ENCODE results near the gene EFNA4. TPM values are rescaled to one million over a fixed set of nuclear protein-coding genes. Genes with fewer than 3 reads are reported as not detected.
A peak's percentile ranks its signal among the peaks of the same experiment; 100 is the strongest.

The EFNA4 gene
- total RNA-seq, 1 experiment from 2014 or later: 11.8 TPM

- Histone ChIP-seq H3K4me1 (ENCODE audit: insufficient read depth, low read length) (no peaks in the 10 kb centered on the region; the same call in 1 of the 2 replicates), H3K23ac (ENCODE audit: insufficient read length, low read depth, low read length) (no peak overlapping the region), H3K79me2 (ENCODE audit: insufficient read depth, low read length) (no peaks in the 10 kb centered on the region), H3K27ac (ENCODE audit: insufficient read length, low read depth, low read length) (no peak overlapping the region), H3K4ac (ENCODE audit: low read depth, low read length) (no peak overlapping the region), H4K20me1 (ENCODE audit: control insufficient read depth, insufficient read depth, insufficient read length) (no peaks in the 10 kb centered on the region), H4K91ac (ENCODE audit: insufficient read length, low read depth, low read length) (no peak overlapping the region), H3T11ph (ENCODE audit: low read length) (no peak overlapping the region), H2BK120ac (ENCODE audit: low read depth, low read length, poor library complexity, severe bottlenecking) (no peak overlapping the region), H3K9ac (ENCODE audit: extremely low read depth, insufficient read length, low read length) (no peak overlapping the region), H2BK5ac (ENCODE audit: insufficient read length, low read length) (no peak overlapping the region), H4K8ac (replicated peaks; ENCODE audit: insufficient read length, low read depth, low read length) (no peak overlapping the region), H3K18ac (ENCODE audit: insufficient read length, low read depth, low read length) (no peak overlapping the region), H2AK5ac (ENCODE audit: insufficient read length, low read length) (no peak overlapping the region), H3K23me2 (ENCODE audit: insufficient read length, low read depth, low read length, poor library complexity, severe bottlenecking) (no peaks in the 10 kb centered on the region), H2AFZ (ENCODE audit: low read length) (no peak overlapping the region), H4K5ac (ENCODE audit: insufficient read length, low read depth, low read length) (no peak overlapping the region), H2BK15ac (ENCODE audit: low read depth, low read length) (no peak overlapping the region), H2BK20ac (ENCODE audit: low read depth, low read length, poor library complexity, severe bottlenecking) (no peak overlapping the region), H3K4me2 (ENCODE audit: insufficient read depth, insufficient read length, low read length) (no peak overlapping the region), H2BK12ac (ENCODE audit: insufficient read length, low read depth, low read length) (no peak overlapping the region), H3K14ac (ENCODE audit: insufficient read depth, low read length) (no peak overlapping the region; the same call in 1 of the 2 replicates), H3K79me1 (ENCODE audit: insufficient read depth, low read depth, low read length, poor library complexity, severe bottlenecking) (no peaks in the 10 kb centered on the region), H3K9me3 (ENCODE audit: control insufficient read depth, low read depth, low read length) (no peaks in the 10 kb centered on the region), H3K27me3 (ENCODE audit: insufficient read depth, low read length) (no peaks in the 10 kb centered on the region), H3K56ac (ENCODE audit: insufficient read length, low read depth, low read length) (no peak overlapping the region)
- H3K4me1 Mint-ChIP-seq: peaks cover 27 to 48% of the 10 kb centered on the region in 2 experiments
- TF ChIP-seq CTCF (conservative IDR thresholded peaks at IDR 0.05): no peak
- H3K27me3 Mint-ChIP-seq (ENCODE audit: low read depth): peaks cover 9% of the 10 kb centered on the region
- no peak overlapping the region; a peak in 1 of 5 replicates for H3K4me3 Mint-ChIP-seq
- no peak for DNase-seq
- peak overlapping the region in 2 of 3 experiments; percentile 5 to 44; a peak in 3 of 7 replicates for H3K27ac Mint-ChIP-seq
- WGBS (ENCODE audit: extremely low coverage, insufficient read length, low lambda C conversion rate): no CpG with 5 or more reads among the region's 11 CpGs
- H3K36me3 Mint-ChIP-seq (ENCODE audit: insufficient read depth in 1 of 3, low read depth in 3 of 3): peaks cover 4 to 24% (median 18%) of the 10 kb centered on the region in 3 experiments; a peak in 6 of 7 replicates
- H3K9me3 Mint-ChIP-seq: no peaks in the 10 kb centered on the region
Measured at GRCh38 chr1:155019377-155020245, 43.9 kb upstream of the EFNA4 start.

Data from H9 (cell line).